ENCODE data around the gene VAT1. TPM values are rescaled to one million over a fixed set of nuclear protein-coding genes. Genes with fewer than 3 reads are reported as not detected.
A peak's percentile ranks its signal among the peaks of the same experiment; 100 is the strongest.

The VAT1 gene
- total RNA-seq, 1 donor from 2014 or later = 439 TPM

DNA sequence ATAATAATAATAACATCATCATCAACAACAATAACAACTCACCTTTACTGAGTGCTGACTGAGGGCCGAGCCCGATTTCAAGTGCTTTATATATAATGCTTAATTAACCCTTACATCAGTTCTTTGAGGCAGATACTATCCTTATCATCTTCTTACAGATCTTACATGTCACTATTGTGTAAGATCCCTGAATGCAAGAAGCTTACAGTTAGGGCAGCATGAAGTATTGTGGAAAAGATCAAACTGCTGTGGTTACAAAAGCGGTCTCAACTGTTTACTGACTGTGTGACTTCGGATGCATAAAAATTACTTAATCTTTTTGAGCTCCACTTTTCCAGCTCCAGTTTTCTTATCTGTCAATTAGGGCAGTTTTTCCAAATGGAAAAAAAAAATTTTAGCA lies 3.3 kb downstream of the VAT1 start:
- Mint-ChIP-seq H3K9me3 (ENCODE audit: unreplicated experiment) (no peaks in the 10 kb centered on the region), H3K4me3 (ENCODE audit: unreplicated experiment) (no peak overlapping the region), H3K27me3 (ENCODE audit: unreplicated experiment) (no peaks in the 10 kb centered on the region), H3K4me1 (ENCODE audit: unreplicated experiment) (peaks cover 30% of the 10 kb centered on the region), H3K36me3 (ENCODE audit: unreplicated experiment) (peaks cover 24% of the 10 kb centered on the region), H3K27ac (ENCODE audit: unreplicated experiment) (peak overlapping the region; percentile 56)
- DNase-seq (ENCODE audit: extremely low spot score, unreplicated experiment) = no peak
- TF ChIP-seq, protein P1, sequence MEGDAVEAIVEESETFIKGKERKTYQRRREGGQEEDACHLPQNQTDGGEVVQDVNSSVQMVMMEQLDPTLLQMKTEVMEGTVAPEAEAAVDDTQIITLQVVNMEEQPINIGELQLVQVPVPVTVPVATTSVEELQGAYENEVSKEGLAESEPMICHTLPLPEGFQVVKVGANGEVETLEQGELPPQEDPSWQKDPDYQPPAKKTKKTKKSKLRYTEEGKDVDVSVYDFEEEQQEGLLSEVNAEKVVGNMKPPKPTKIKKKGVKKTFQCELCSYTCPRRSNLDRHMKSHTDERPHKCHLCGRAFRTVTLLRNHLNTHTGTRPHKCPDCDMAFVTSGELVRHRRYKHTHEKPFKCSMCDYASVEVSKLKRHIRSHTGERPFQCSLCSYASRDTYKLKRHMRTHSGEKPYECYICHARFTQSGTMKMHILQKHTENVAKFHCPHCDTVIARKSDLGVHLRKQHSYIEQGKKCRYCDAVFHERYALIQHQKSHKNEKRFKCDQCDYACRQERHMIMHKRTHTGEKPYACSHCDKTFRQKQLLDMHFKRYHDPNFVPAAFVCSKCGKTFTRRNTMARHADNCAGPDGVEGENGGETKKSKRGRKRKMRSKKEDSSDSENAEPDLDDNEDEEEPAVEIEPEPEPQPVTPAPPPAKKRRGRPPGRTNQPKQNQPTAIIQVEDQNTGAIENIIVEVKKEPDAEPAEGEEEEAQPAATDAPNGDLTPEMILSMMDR (IDR thresholded peaks at IDR 0.05) = no peak

DNA sequence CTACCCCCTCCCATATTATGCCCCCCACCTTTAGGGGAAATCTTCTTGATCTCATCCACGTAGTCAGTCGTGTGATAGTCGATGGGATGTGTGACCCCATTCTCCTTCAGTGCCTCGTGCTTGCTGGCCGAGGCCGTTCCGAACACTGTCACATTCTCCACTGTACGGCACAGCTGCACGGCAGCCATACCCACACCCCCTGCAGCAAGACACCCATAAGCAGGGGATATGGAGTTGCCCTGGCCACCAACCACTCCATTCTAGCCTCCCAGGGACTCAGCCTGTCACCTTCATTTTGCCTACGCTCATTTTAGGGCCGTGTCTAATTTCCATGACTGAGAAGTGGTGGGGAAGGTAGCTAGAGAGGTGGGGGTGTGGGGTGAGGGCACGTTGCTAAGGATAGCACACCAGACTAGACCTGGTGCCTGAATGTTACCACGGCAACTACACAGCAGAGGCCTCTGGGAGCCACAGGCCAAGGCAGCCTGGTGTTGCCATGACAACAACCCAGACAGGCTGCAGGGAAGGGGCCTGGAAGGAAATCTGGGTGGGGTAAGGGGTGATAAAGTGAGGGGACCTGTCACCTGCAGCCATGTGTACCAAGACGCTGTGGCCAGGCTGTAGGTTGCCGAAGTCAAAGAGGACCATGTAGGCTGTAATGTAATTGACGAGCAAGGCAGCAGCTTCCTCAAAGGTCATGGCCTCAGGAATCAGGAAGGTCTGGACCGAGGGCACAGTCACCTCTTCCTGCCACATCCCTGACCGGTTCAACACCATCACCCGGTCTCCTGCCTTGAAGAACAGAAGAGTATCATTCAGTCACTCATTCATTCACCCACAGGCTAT lies 4.0 kb downstream of the VAT1 start:
- peaks cover 30% of the 10 kb centered on the region for H3K4me1 Mint-ChIP-seq (ENCODE audit: unreplicated experiment)
- H3K27ac Mint-ChIP-seq (ENCODE audit: unreplicated experiment) = peak overlapping the region; percentile 56

DNA sequence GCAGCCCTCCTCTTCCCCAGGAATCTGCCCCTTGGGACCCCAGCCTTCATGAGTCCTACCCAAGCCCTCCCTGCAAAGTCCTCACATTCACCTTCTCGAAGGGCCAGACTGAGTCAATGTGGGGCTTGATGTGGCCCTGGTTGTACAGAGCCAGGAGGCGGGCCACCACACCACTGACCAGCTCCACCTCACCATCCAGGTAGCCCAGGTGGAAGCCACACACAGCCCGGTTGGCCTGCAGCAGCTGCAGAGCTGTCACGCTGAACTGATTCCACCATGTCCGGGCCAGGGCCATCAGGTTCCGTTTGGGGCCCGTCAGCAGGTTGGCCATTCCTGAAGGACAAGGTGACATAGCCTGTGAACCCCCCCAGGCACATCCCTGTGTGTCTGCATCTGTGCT lies 6.0 kb downstream of the VAT1 start:
- H3K4me3 Mint-ChIP-seq (ENCODE audit: unreplicated experiment) = no peak overlapping the region
- H3K27ac Mint-ChIP-seq (ENCODE audit: unreplicated experiment) = no peak overlapping the region
- no peak for DNase-seq (ENCODE audit: extremely low spot score, unreplicated experiment)
- peaks cover 30% of the 10 kb centered on the region for H3K4me1 Mint-ChIP-seq (ENCODE audit: unreplicated experiment)
- peaks cover 34% of the 10 kb centered on the region for H3K36me3 Mint-ChIP-seq (ENCODE audit: unreplicated experiment)
- no peaks in the 10 kb centered on the region for H3K9me3 Mint-ChIP-seq (ENCODE audit: unreplicated experiment)
- TF ChIP-seq, protein P1 (IDR thresholded peaks at IDR 0.05) = no peak
- no peaks in the 10 kb centered on the region for H3K27me3 Mint-ChIP-seq (ENCODE audit: unreplicated experiment)

More for the DNA sequence above, 4.0 kb downstream of the VAT1 start:
- DNase-seq (ENCODE audit: extremely low spot score, unreplicated experiment) = no peak
- TF ChIP-seq, protein P1 (IDR thresholded peaks at IDR 0.05) = no peak
- H3K36me3 Mint-ChIP-seq (ENCODE audit: unreplicated experiment) = peaks cover 24% of the 10 kb centered on the region
- H3K27me3 Mint-ChIP-seq (ENCODE audit: unreplicated experiment) = no peaks in the 10 kb centered on the region
- no peak overlapping the region for H3K4me3 Mint-ChIP-seq (ENCODE audit: unreplicated experiment)
- no peaks in the 10 kb centered on the region for H3K9me3 Mint-ChIP-seq (ENCODE audit: unreplicated experiment)

DNA sequence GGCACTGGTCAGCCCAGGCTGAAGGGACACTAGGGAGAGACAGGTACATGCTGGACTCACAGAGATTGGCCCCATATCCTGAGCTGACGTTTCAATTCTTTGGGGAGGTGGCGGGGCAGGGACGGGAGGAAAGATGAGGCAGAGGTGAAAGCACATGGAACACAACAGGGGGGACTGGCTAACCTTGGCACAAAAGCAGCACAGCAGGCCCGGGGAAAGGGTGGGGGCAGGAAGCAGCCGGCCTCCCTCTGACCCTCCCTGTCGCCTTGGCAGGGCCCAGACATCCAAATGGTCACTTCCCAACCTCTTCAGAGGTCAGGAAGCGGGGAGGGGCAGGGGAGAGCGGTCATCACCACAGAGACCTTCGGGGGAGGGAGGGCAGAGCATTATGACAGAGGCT lies 6.6 kb downstream of the VAT1 start:
- Mint-ChIP-seq H3K4me1 (ENCODE audit: unreplicated experiment) (peaks cover 26% of the 10 kb centered on the region), H3K27ac (ENCODE audit: unreplicated experiment) (peak overlapping the region; percentile 73), H3K36me3 (ENCODE audit: unreplicated experiment) (peaks cover 34% of the 10 kb centered on the region), H3K4me3 (ENCODE audit: unreplicated experiment) (no peak overlapping the region), H3K9me3 (ENCODE audit: unreplicated experiment) (no peaks in the 10 kb centered on the region), H3K27me3 (ENCODE audit: unreplicated experiment) (no peaks in the 10 kb centered on the region)
- TF ChIP-seq, protein P1 (IDR thresholded peaks at IDR 0.05) = no peak
- no peak for DNase-seq (ENCODE audit: extremely low spot score, unreplicated experiment)

DNA sequence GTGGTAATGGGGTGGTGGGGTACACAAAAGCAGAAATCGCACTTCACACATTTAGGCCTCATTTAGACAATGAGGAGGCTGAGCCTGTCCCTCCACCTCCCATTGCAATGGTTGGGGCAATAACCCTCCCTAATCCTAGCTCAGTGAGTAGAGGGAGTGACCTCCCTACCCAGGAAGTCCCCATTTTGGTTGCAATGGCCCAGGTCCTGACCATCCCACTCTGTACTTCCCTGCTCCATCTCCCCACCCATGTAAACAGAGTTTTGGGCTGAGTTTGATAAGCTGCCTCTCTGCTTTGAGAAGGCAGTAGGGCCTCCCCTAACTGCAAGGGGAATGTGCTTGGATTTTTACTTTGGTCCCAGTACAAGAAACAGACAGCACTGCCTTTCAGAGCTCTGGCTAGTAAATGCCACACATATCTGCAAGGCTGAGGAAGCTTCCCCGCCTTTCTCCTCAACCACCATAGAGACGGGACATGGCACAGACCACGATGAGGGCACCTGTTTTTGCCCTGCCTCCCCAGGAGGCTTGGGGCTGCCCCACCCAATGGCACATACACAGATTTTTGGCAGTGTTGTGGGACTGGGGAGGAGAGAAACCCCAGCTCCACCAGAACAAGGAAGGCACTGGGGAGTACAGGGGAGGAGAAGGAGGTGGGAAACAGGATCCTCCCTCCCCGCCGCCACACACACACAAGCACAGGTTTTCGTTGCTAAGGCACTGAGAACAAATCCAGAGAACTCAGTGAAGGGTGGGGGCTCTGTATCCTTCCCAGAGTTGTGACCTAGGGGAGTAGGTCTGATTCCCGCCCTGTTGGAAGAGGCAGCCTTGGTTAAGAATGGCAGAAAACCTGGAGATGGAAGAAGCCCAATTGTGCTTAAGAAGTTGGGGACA lies 7.3 kb downstream of the VAT1 start:
- no peak overlapping the region for H3K4me3 Mint-ChIP-seq (ENCODE audit: unreplicated experiment)
- no peaks in the 10 kb centered on the region for H3K27me3 Mint-ChIP-seq (ENCODE audit: unreplicated experiment)
- H3K36me3 Mint-ChIP-seq (ENCODE audit: unreplicated experiment) = peaks cover 34% of the 10 kb centered on the region
- peaks cover 26% of the 10 kb centered on the region for H3K4me1 Mint-ChIP-seq (ENCODE audit: unreplicated experiment)
- no peaks in the 10 kb centered on the region for H3K9me3 Mint-ChIP-seq (ENCODE audit: unreplicated experiment)
- TF ChIP-seq, protein P1 (IDR thresholded peaks at IDR 0.05) = no peak
- peak overlapping the region; percentile 73 for H3K27ac Mint-ChIP-seq (ENCODE audit: unreplicated experiment)
- no peak for DNase-seq (ENCODE audit: extremely low spot score, unreplicated experiment)

All from osteocyte (in vitro differentiated cells).